SK-N-SH (cell line): Measurements from ENCODE around the gene BMI1. TPM values are rescaled to one million over a fixed set of nuclear protein-coding genes. Genes with fewer than 3 reads are reported as not detected.

Experiments
- CTCF ChIA-PET: fragments of 300-600, 350-600 bp; formaldehyde crosslinking; extraction: SDS; loops from one replicate; lab custom pipeline; 2021; lab: Yijun Ruan, JAX
- POLR2A ChIA-PET: fragments of 350-600 bp; sonication (Branson Sonifier 250); formaldehyde crosslinking; extraction: SDS; loops from one replicate; lab custom pipeline; 2020; ENCODE audit warnings: antibody characterized with exemption, inconsistent platforms; lab: Yijun Ruan, JAX
- DNase-seq: peaks from one replicate; pipeline ENCODE4 v3.0.0; 2012
- H2AFZ ChIP-seq: fragments of 200-600 bp; sonication (generic); 2 replicates; pipeline ENCODE4 v1.8.1; 2016; ENCODE audit warnings: antibody characterized with exemption, mild to moderate bottlenecking, low read depth
- H3F3A ChIP-seq: fragments of 200-600 bp; sonication (generic); replicated peaks from 2 replicates; pipeline ENCODE3; 2016; ENCODE audit warnings: antibody characterized with exemption, mild to moderate bottlenecking; ENCODE audit not compliant: insufficient read depth
- H3K27ac ChIP-seq, 2 experiments: fragments of 200-500 bp in 1 of 2; fragments of 200-600 bp in 1 of 2; sonication (Bioruptor generic) in 1 of 2; sonication (generic), shearing (Covaris generic) in 1 of 2; 2 replicates each; pipeline versions ENCODE4 v1.5.1 to v1.6.1; 2014 to 2016; ENCODE audit warnings: low read depth in 2 of 2, inconsistent platforms in 1 of 2, low read length in 1 of 2, mild to moderate bottlenecking in 1 of 2, mixed read lengths in 1 of 2
- H3K27me3 ChIP-seq: fragments of 200-600 bp; sonication (generic), shearing (Covaris generic); 2 replicates; pipeline ENCODE4 v1.6.1; 2016; ENCODE audit warnings: mixed run types; ENCODE audit not compliant: insufficient read depth
- H3K36me3 ChIP-seq, 2 experiments: fragments of 200-500 bp in 1 of 2; fragments of 200-600 bp in 1 of 2; sonication (Bioruptor generic) in 1 of 2; sonication (generic) in 1 of 2; replicated peaks in 1 of 2; 2 replicates each; pipeline versions ENCODE3 to v1.5.1; 2014 to 2016; ENCODE audit warnings: low read length in 1 of 2, mild to moderate bottlenecking in 1 of 2; ENCODE audit not compliant: insufficient read depth in 2 of 2, control insufficient read depth in 1 of 2
- H3K4me1 ChIP-seq, 2 experiments: fragments of 200-500 bp in 1 of 2; fragments of 200-600 bp in 1 of 2; sonication (Bioruptor generic) in 1 of 2; sonication (generic), shearing (Covaris generic) in 1 of 2; 2 replicates each; pipeline versions ENCODE4 v1.5.1 to v1.6.1; 2014 to 2016; ENCODE audit warnings: low read depth in 1 of 2, low read length in 1 of 2, mixed run types in 1 of 2; ENCODE audit not compliant: insufficient read depth in 2 of 2, control insufficient read depth in 1 of 2
- H3K4me2 ChIP-seq: fragments of 200-600 bp; sonication (generic), shearing (Covaris generic); 2 replicates; pipeline ENCODE4 v1.6.1; 2017; ENCODE audit warnings: mixed run types
- H3K4me3 ChIP-seq, 2 experiments: fragments of 200-500 bp in 1 of 2; fragments of 200-600 bp in 1 of 2; sonication (Bioruptor generic) in 1 of 2; sonication (generic), shearing (Covaris generic) in 1 of 2; 2 replicates each; pipeline versions ENCODE4 v1.5.1 to v1.8.1; 2014 to 2016; ENCODE audit warnings: low read depth in 2 of 2, inconsistent platforms in 1 of 2, low read length in 1 of 2, mild to moderate bottlenecking in 1 of 2, mixed read lengths in 1 of 2, moderate library complexity in 1 of 2
- H3K79me2 ChIP-seq: fragments of 200-600 bp; sonication (generic); 2 replicates; pipeline ENCODE4 v1.8.1; 2017; ENCODE audit warnings: mild to moderate bottlenecking; ENCODE audit not compliant: insufficient read depth
- H3K9ac ChIP-seq: fragments of 200-600 bp; sonication (generic); 2 replicates; pipeline ENCODE4 v1.6.1; 2017; ENCODE audit warnings: mixed run types
- H3K9me2 ChIP-seq: fragments of 200-600 bp; sonication (generic); 2 replicates; pipeline ENCODE4 v1.6.1; 2017; ENCODE audit warnings: mixed run types
- H3K9me3 ChIP-seq: fragments of 200-600 bp; sonication (generic); 2 replicates; pipeline ENCODE4 v1.6.1; 2017; ENCODE audit warnings: mixed run types, mild to moderate bottlenecking, moderate library complexity
- H4K20me1 ChIP-seq: fragments of 200-600 bp; sonication (generic); 2 replicates; pipeline ENCODE4 v1.6.1; 2017; ENCODE audit warnings: mild to moderate bottlenecking, mixed run types; ENCODE audit not compliant: insufficient read depth
- CHD2 ChIP-seq: fragments of 150-350 bp; IDR thresholded peaks from 2 replicates; pipeline ENCODE4 v1.6.1; 2018; ENCODE audit warnings: low read length; ENCODE audit not compliant: partially characterized antibody
- ELF1 ChIP-seq: IDR thresholded peaks from 2 replicates; pipeline ENCODE4 v1.4.0; 2012
- FOSL2 ChIP-seq: IDR thresholded peaks from 2 replicates; pipeline ENCODE4 v1.4.0; 2012; ENCODE audit warnings: low read depth, mild to moderate bottlenecking, moderate library complexity, borderline replicate concordance
- FOXJ3 ChIP-seq: sonication (generic); formaldehyde crosslinking; IDR thresholded peaks from 2 replicates; pipeline ENCODE4 v1.5.1; 2020; ENCODE audit warnings: mild to moderate bottlenecking, missing genetic modification reagents
- GABPA ChIP-seq: IDR thresholded peaks from 2 replicates; pipeline ENCODE4 v1.4.0; 2012; ENCODE audit warnings: low read depth, mild to moderate bottlenecking
- GATA2 ChIP-seq: sonication (generic); formaldehyde crosslinking; IDR thresholded peaks from 2 replicates; pipeline ENCODE4 v1.5.0; 2020; ENCODE audit warnings: mild to moderate bottlenecking, missing genetic modification reagents
- IRF3 ChIP-seq: fragments of 150-350 bp; IDR thresholded peaks from 2 replicates; pipeline ENCODE4 v1.6.1; 2016; ENCODE audit warnings: mild to moderate bottlenecking, low read depth, low read length
- JUND ChIP-seq: IDR thresholded peaks from 2 replicates; pipeline ENCODE4 v1.4.0; 2012
- MXI1 ChIP-seq: IDR thresholded peaks from 2 replicates; pipeline ENCODE4 v1.6.1; 2012; ENCODE audit warnings: mild to moderate bottlenecking, low read depth, low read length, improper control_type of control experiment
- NRF1 ChIP-seq: IDR thresholded peaks from 2 replicates; pipeline ENCODE4 v1.6.1; 2012; ENCODE audit warnings: low read depth, mild to moderate bottlenecking, low read length
- PBX3 ChIP-seq: IDR thresholded peaks from 2 replicates; pipeline ENCODE4; 2012
- RAD21 ChIP-seq: IDR thresholded peaks from 2 replicates; pipeline ENCODE4 v1.6.1; 2012; ENCODE audit warnings: mild to moderate bottlenecking, low read length
- RCOR1 ChIP-seq: fragments of 150-350 bp; IDR thresholded peaks from 2 replicates; pipeline ENCODE4 v1.6.1; 2017; ENCODE audit warnings: antibody characterized with exemption, low read length
- RFX5 ChIP-seq: IDR thresholded peaks from 2 replicates; pipeline ENCODE4 v1.6.1; 2012; ENCODE audit warnings: mild to moderate bottlenecking, improper control_type of control experiment, low read length
- SMC3 ChIP-seq: IDR thresholded peaks from 2 replicates; pipeline ENCODE4 v1.6.1; 2012; ENCODE audit warnings: low read depth, low read length, improper control_type of control experiment
- TAF1 ChIP-seq: IDR thresholded peaks from 2 replicates; pipeline ENCODE4 v1.6.1; 2012; ENCODE audit warnings: low read depth, mild to moderate bottlenecking, low read length, moderate library complexity, borderline replicate concordance
- TEAD4 ChIP-seq: IDR thresholded peaks from 2 replicates; pipeline ENCODE4 v1.4.0; 2012; ENCODE audit warnings: mild to moderate bottlenecking, borderline replicate concordance; ENCODE audit not compliant: insufficient read depth
- USF1 ChIP-seq: IDR thresholded peaks from 2 replicates; pipeline ENCODE4 v1.4.0; 2012; ENCODE audit warnings: low read depth, borderline replicate concordance
- USF2 ChIP-seq: fragments of 150-350 bp; IDR thresholded peaks from 2 replicates; pipeline ENCODE4 v1.6.1; 2017; ENCODE audit warnings: antibody characterized with exemption, low read length, low read depth, borderline replicate concordance
- WGBS: methylation state at CpG from one replicate; pipeline ENCODE4 v1.1.6; 2017; ENCODE audit warnings: low lambda C conversion rate; 5-methylcytosine and 5-hydroxymethylcytosine counted together
- polyA plus RNA-seq, 3 experiments: library from polyadenylated mRNA; depleted of rRNA; stranded (reverse); fragments of >200 nt; gene quantifications; 2 replicates each; pipeline ENCODE4 v1.2.3, GENCODE V29; 2012

The BMI1 gene
- polyA plus RNA-seq, 1 of the 3 experiments (the other 2 are of a cell fraction) = 15.5 TPM

GRCh38 chr10:22308390-22308789 is 12.5 kb upstream of the BMI1 start:
- CTCF ChIA-PET = no interaction called here
- Histone ChIP-seq H3K4me2 (no peak overlapping the region), H3K9me3 (0 out of 2 replicates have a peak, but pooled peaks cover 3% of the 10 kb centered on the region), H3K4me1 (no peaks in the 10 kb centered on the region), H3K36me3 (no peaks in the 10 kb centered on the region), H3K79me2 (no peaks in the 10 kb centered on the region), H3K27ac (no peak overlapping the region), H2AFZ (no peak overlapping the region), H3K27me3 (no peaks in the 10 kb centered on the region), H4K20me1 (no peaks in the 10 kb centered on the region), H3K9me2 (no peaks in the 10 kb centered on the region), H3F3A (no peaks in the 10 kb centered on the region), H3K9ac (no peak overlapping the region), H3K4me3 (no peak overlapping the region)
- WGBS = 56% methylated on average over 2 of the region's 2 CpGs
- DNase-seq = no peak
- POLR2A ChIA-PET = no interaction called here
- TF ChIP-seq RCOR1 = no peak
- TF ChIP-seq IRF3 = no peak

GRCh38 chr10:22309180-22310000 is 11.5 kb upstream of the BMI1 start:
- H3F3A ChIP-seq = no peaks in the 10 kb centered on the region
- no peaks in the 10 kb centered on the region for H3K27me3 ChIP-seq
- no peak overlapping the region for H3K4me2 ChIP-seq
- H2AFZ ChIP-seq = no peak overlapping the region
- no peak for DNase-seq
- no peaks in the 10 kb centered on the region for H3K9me2 ChIP-seq
- H3K79me2 ChIP-seq = no peaks in the 10 kb centered on the region
- H3K36me3 ChIP-seq = no peaks in the 10 kb centered on the region
- no peaks in the 10 kb centered on the region for H3K4me1 ChIP-seq
- no peaks in the 10 kb centered on the region for H4K20me1 ChIP-seq
- TF ChIP-seq IRF3 (no peak), GATA2 (CRISPR knock-in tag) (no peak), TAF1 (no peak), FOXJ3 (CRISPR knock-in tag) (no peak), NRF1 (no peak), SMC3 (no peak), USF1 (no peak), RFX5 (no peak), PBX3 (no peak), RAD21 (no peak), CHD2 (no peak), TEAD4 (no peak), FOSL2 (no peak), GABPA (no peak), USF2 (no peak), JUND (no peak), ELF1 (no peak), MXI1 (no peak)
- TF ChIP-seq, all 33 proteins: peak for 0
- ChIA-PET CTCF (interaction anchor here (0.9 to 1.0 kb wide), 2 partner anchors 11 to 315 kb away, joined by 3 read pairs; no protein-coding TSS in a partner anchor), POLR2A (no interaction called here)
- 85% methylated on average over 4 of the region's 4 CpGs for WGBS
- Histone ChIP-seq H3K4me3 (no peak overlapping the region), H3K9ac (no peak overlapping the region), H3K9me3 (0 out of 2 replicates have a peak, but pooled peaks cover 2% of the 10 kb centered on the region), H3K27ac (no peak overlapping the region)
